Uterus (tissue), 4 donors: ENCODE results near the gene SLC38A10. TPM values are rescaled to one million over a fixed set of nuclear protein-coding genes. Genes with fewer than 3 reads are reported as not detected.

Source experiments
- DNase-seq, 2 donors: peaks; one replicate each; pipeline ENCODE4 v3.0.0-alpha.2; 2019 to 2020
- H3K27ac ChIP-seq, 2 donors: fragments of 200-600 bp; sonication (generic); 1 replicate in 1 of 2; 2 replicates in 1 of 2; pipeline ENCODE4 v1.5.1; 2016 to 2018
- H3K27me3 ChIP-seq, 2 donors: fragments of 200-600 bp; sonication (generic); one replicate each; pipeline ENCODE4 v1.5.1; 2018 to 2019; ENCODE audit warnings: control low read depth in 1 of 2
- H3K36me3 ChIP-seq, 2 donors: fragments of 200-600 bp; sonication (generic); one replicate each; pipeline ENCODE4 v1.5.1; 2019; ENCODE audit warnings: control low read depth in 1 of 2
- H3K4me1 ChIP-seq, 2 donors: fragments of 200-600 bp; sonication (generic); one replicate each; pipeline ENCODE4 v1.5.1; 2018 to 2019; ENCODE audit warnings: control low read depth in 1 of 2
- H3K4me3 ChIP-seq, 2 donors: fragments of 200-600 bp; sonication (generic); 1 replicate in 1 of 2; 2 replicates in 1 of 2; pipeline ENCODE4 v1.5.1; 2018 to 2019; ENCODE audit warnings: mild to moderate bottlenecking in 1 of 2
- H3K9me3 ChIP-seq, 2 donors: fragments of 200-600 bp; sonication (generic); one replicate each; pipeline ENCODE4 v1.5.1; 2019; ENCODE audit warnings: control low read depth in 1 of 2
- CTCF ChIP-seq, 4 experiments: fragments of 200-600 bp in 2 of 4; fragments of 450-650 bp in 2 of 4; sonication (generic) in 2 of 4; IDR thresholded peaks; one replicate each; pipeline ENCODE4 v1.5.1; 2016 to 2019; ENCODE audit warnings: antibody characterized with exemption in 4 of 4, mild to moderate bottlenecking in 2 of 4, moderate library complexity in 1 of 4
- POLR2A ChIP-seq, 2 donors: fragments of 450-650 bp; IDR thresholded peaks; one replicate each; pipeline ENCODE4 v1.6.1; 2016; ENCODE audit warnings: antibody characterized with exemption in 2 of 2, mild to moderate bottlenecking in 1 of 2, moderate library complexity in 1 of 2
- intact Hi-C: fragments of 100-400 bp; cut with DNase I; formaldehyde crosslinking; loops from one replicate; pipeline ENCODE4 v1.15.1; 2023; ENCODE audit warnings: low total_unique reads
- total RNA-seq, 4 donors: library from RNA; depleted of rRNA in 3 of 4; stranded (reverse); fragments of >200 nt in 3 of 4; gene quantifications; one replicate each; pipeline versions ENCODE4 v1.1.0 to v1.2.4, GENCODE V29; 2014 to 2023
- donor health status: DM: yes; HTN: yes; CAD: no.

The SLC38A10 gene
- total RNA-seq, 4 donors from 2014 or later: 50.7 to 55.4 (median 53.3) TPM

- Histone ChIP-seq H3K36me3 (no peaks in the 10 kb centered on the region), H3K27ac (no peak overlapping the region), H3K4me1 (peaks cover 0 to 18% of the 10 kb centered on the region in 2 donors), H3K9me3 (no peaks in the 10 kb centered on the region), H3K27me3 (no peaks in the 10 kb centered on the region), H3K4me3 (no peak overlapping the region)
- TF ChIP-seq POLR2A (IDR thresholded peaks at IDR 0.05) (no peak), CTCF (IDR thresholded peaks at IDR 0.05) (no peak)
- intact Hi-C loops: no loop called here
- no peak for DNase-seq
Observed at GRCh38 chr17:81336296-81336929, 41.3 kb upstream of the SLC38A10 start.

- intact Hi-C loops: no loop called here
- Histone ChIP-seq H3K4me3 (no peak overlapping the region), H3K27ac (no peak overlapping the region), H3K9me3 (no peaks in the 10 kb centered on the region), H3K36me3 (no peaks in the 10 kb centered on the region), H3K4me1 (peaks cover 0 to 12% of the 10 kb centered on the region in 2 donors), H3K27me3 (no peaks in the 10 kb centered on the region)
- no peak for DNase-seq
- no peak for TF ChIP-seq POLR2A (IDR thresholded peaks at IDR 0.05)
- TF ChIP-seq CTCF (IDR thresholded peaks at IDR 0.05): no peak
Observed at GRCh38 chr17:81335773-81336157, 40.7 kb upstream of the SLC38A10 start.

GRCh38 chr17:81334987-81335772 lies 40.1 kb upstream of the SLC38A10 start:
- H3K27ac ChIP-seq: no peak overlapping the region
- H3K36me3 ChIP-seq: no peaks in the 10 kb centered on the region
- DNase-seq: no peak
- no peak overlapping the region for H3K4me3 ChIP-seq
- no peaks in the 10 kb centered on the region for H3K9me3 ChIP-seq
- TF ChIP-seq POLR2A (IDR thresholded peaks at IDR 0.05) (no peak), CTCF (IDR thresholded peaks at IDR 0.05) (no peak)
- peaks cover 0 to 11% of the 10 kb centered on the region in 2 donors for H3K4me1 ChIP-seq
- no peaks in the 10 kb centered on the region for H3K27me3 ChIP-seq
- intact Hi-C loops: no loop called here

GRCh38 chr17:81334391-81334901 lies 39.3 kb upstream of the SLC38A10 start:
- Histone ChIP-seq H3K27ac (no peak overlapping the region), H3K4me3 (no peak overlapping the region), H3K4me1 (peaks cover 4 to 17% of the 10 kb centered on the region in 2 donors), H3K27me3 (no peaks in the 10 kb centered on the region), H3K36me3 (no peaks in the 10 kb centered on the region), H3K9me3 (no peaks in the 10 kb centered on the region)
- intact Hi-C loops: no loop called here
- TF ChIP-seq CTCF (IDR thresholded peaks at IDR 0.05): no peak
- no peak for TF ChIP-seq POLR2A (IDR thresholded peaks at IDR 0.05)
- DNase-seq: no peak
